Prostate gland (tissue), 2 donors: Measurements from ENCODE around the gene IL36A.

Source experiments
- POLR2A ChIP-seq: fragments of 450-650 bp; IDR thresholded peaks from one replicate; pipeline ENCODE4 v1.6.1; 2016; ENCODE audit warnings: antibody characterized with exemption, mild to moderate bottlenecking
- TF ChIP-seq, protein P1 (sequence below), 4 experiments: fragments of 200-600 bp in 2 of 4; fragments of 450-650 bp in 2 of 4; sonication (generic) in 2 of 4; IDR thresholded peaks; 1 replicate in 3 of 4; 2 replicates in 1 of 4; pipeline ENCODE4 v1.5.1; 2016 to 2019; ENCODE audit warnings: antibody characterized with exemption in 4 of 4, mild to moderate bottlenecking in 2 of 4, moderate library complexity in 2 of 4

DNA sequence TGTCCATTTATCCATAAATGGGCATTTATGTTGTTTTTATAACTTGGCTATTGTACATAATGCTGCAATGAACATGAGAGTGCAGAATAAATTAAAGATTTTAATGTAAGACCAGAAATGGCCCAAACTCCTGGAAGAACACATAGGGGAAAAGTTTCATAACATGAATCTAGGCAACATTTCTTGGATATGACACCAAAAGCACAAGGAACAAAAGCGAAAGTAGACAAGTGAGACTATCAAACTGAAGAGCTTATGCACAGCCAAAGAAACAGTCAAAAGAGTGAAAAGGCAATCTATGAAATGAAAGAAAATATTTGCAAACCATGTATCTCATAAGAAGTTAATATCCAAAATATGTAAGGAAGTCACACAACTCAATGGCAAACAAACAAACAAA lies 5.8 kb downstream of the IL36A start:
- TF ChIP-seq, protein P1, sequence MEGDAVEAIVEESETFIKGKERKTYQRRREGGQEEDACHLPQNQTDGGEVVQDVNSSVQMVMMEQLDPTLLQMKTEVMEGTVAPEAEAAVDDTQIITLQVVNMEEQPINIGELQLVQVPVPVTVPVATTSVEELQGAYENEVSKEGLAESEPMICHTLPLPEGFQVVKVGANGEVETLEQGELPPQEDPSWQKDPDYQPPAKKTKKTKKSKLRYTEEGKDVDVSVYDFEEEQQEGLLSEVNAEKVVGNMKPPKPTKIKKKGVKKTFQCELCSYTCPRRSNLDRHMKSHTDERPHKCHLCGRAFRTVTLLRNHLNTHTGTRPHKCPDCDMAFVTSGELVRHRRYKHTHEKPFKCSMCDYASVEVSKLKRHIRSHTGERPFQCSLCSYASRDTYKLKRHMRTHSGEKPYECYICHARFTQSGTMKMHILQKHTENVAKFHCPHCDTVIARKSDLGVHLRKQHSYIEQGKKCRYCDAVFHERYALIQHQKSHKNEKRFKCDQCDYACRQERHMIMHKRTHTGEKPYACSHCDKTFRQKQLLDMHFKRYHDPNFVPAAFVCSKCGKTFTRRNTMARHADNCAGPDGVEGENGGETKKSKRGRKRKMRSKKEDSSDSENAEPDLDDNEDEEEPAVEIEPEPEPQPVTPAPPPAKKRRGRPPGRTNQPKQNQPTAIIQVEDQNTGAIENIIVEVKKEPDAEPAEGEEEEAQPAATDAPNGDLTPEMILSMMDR (IDR thresholded peaks at IDR 0.05): no peak
- TF ChIP-seq POLR2A: no peak
